K562 (cell line): Measurements from ENCODE around the gene IGSF23. TPM values are rescaled to one million over a fixed set of nuclear protein-coding genes. Genes with fewer than 3 reads are reported as not detected.

Source experiments
- ATAC-seq: fragments of 200-7000 bp; cut with Tn5 transposase; 3 replicates; pipeline ENCODE4 v1.9.1; 2020; ENCODE audit warnings: moderate library complexity
- BruUV-seq: library from RNA; stranded (reverse); fragments of 400-500 nt; replicated peaks from 2 replicates; lab custom pipeline; 2021; lab: Mats Ljungman, UMichigan
- CTCF ChIA-PET: fragments of 300-600 bp; formaldehyde crosslinking; extraction: SDS; loops from one replicate; lab custom pipeline; 2021; ENCODE audit warnings: low intra/inter-chr PET ratio; lab: Yijun Ruan, JAX
- POLR2A ChIA-PET: fragments of 300-600, 350-650 bp; sonication (Branson Sonifier 250); formaldehyde crosslinking; extraction: SDS; loops from one replicate; lab custom pipeline; 2021; ENCODE audit warnings: antibody characterized with exemption, inconsistent platforms; lab: Yijun Ruan, JAX
- DNase-seq, 4 experiments: peaks; one replicate each; pipeline versions ENCODE4 v3.0.0 to v3.0.0-alpha.2; 2011 to 2018; ENCODE audit warnings: low spot score in 3 of 4, mixed read lengths in 3 of 4; ENCODE audit errors: extremely low read depth in 1 of 4
- FAIRE-seq: peaks from 2 replicates; lab custom pipeline; 2011; peaks lifted over from hg19 to GRCh38; lab: Jason Lieb, UNC
- H2AFZ ChIP-seq: 2 replicates; pipeline ENCODE4 v1.6.0; 2011; ENCODE audit warnings: low read depth, low read length, control low read depth, inconsistent platforms
- H3K27ac ChIP-seq: fragments of 200-600 bp; 3 replicates; pipeline ENCODE4 v1.8.0; 2011; ENCODE audit warnings: low read depth, mild to moderate bottlenecking, control low read depth, inconsistent platforms, low read length, moderate library complexity, mixed read lengths; ENCODE audit errors: extremely low read depth
- H3K27me3 ChIP-seq, 2 experiments: fragments of 300-600 bp in 1 of 2; 2 replicates in 1 of 2; 3 replicates in 1 of 2; pipeline versions ENCODE4 v1.6.0 to v1.8.0; 2011; ENCODE audit warnings: inconsistent platforms in 2 of 2, low read length in 2 of 2, mild to moderate bottlenecking in 1 of 2, mixed read lengths in 1 of 2, moderate library complexity in 1 of 2; ENCODE audit not compliant: control insufficient read depth in 2 of 2, insufficient read depth in 2 of 2
- H3K36me3 ChIP-seq: fragments of 300-600 bp; 3 replicates; pipeline ENCODE4 v1.8.0; 2011; ENCODE audit warnings: mild to moderate bottlenecking, low read length, inconsistent platforms; ENCODE audit not compliant: control insufficient read depth, insufficient read depth
- H3K4me1 ChIP-seq, 2 experiments: fragments of 200-600 bp in 1 of 2; replicated peaks in 1 of 2; 2 replicates in 1 of 2; 3 replicates in 1 of 2; pipeline versions ENCODE4 v1.5.1 to v1.8.0; 2011; ENCODE audit warnings: inconsistent platforms in 2 of 2, low read length in 2 of 2, mild to moderate bottlenecking in 1 of 2, mixed read lengths in 1 of 2, moderate library complexity in 1 of 2; ENCODE audit not compliant: control insufficient read depth in 2 of 2, insufficient read depth in 2 of 2
- H3K4me2 ChIP-seq: 2 replicates; pipeline ENCODE4 v1.6.1; 2011; ENCODE audit warnings: low read length, control low read depth, inconsistent platforms, mixed read lengths; ENCODE audit not compliant: insufficient read depth
- H3K4me3 ChIP-seq: fragments of 200-600 bp; sonication (generic), shearing (Covaris generic); 2 replicates; pipeline ENCODE4 v1.5.1; 2016; ENCODE audit warnings: control low read depth, inconsistent platforms
- H3K79me2 ChIP-seq: fragments of 200-600 bp; 3 replicates; pipeline ENCODE4 v1.8.0; 2011; ENCODE audit warnings: low read length, inconsistent platforms; ENCODE audit not compliant: control insufficient read depth, insufficient read depth
- H3K9ac ChIP-seq, 2 experiments: 2 replicates each; pipeline versions ENCODE4 v1.6.0 to v1.6.1; 2011; ENCODE audit warnings: low read depth in 2 of 2, low read length in 2 of 2, control low read depth in 1 of 2, inconsistent platforms in 1 of 2, mild to moderate bottlenecking in 1 of 2, mixed read lengths in 1 of 2; ENCODE audit not compliant: insufficient read depth in 1 of 2
- H3K9me1 ChIP-seq: one replicate; pipeline ENCODE4 v1.6.0; 2011; ENCODE audit warnings: inconsistent platforms, mild to moderate bottlenecking, low read length, moderate library complexity; ENCODE audit not compliant: control insufficient read depth, insufficient read depth
- H3K9me3 ChIP-seq: replicated peaks from 2 replicates; pipeline ENCODE4 v1.5.1; 2011; ENCODE audit warnings: low read depth, low read length, inconsistent platforms; ENCODE audit not compliant: control insufficient read depth, insufficient read depth
- H4K20me1 ChIP-seq: replicated peaks from 2 replicates; pipeline ENCODE4 v1.6.1; 2011; ENCODE audit warnings: low read length, inconsistent platforms, mixed read lengths; ENCODE audit not compliant: control insufficient read depth, insufficient read depth
- MIER1 ChIP-seq: fragments of 450-650 bp; IDR thresholded peaks from 2 replicates; pipeline ENCODE4 v1.6.1; 2016; ENCODE audit warnings: antibody characterized with exemption, mild to moderate bottlenecking, low read depth
- SPI1 ChIP-seq: IDR thresholded peaks from 2 replicates; pipeline ENCODE4 v1.6.1; 2011; ENCODE audit warnings: low read depth, low read length, control low read depth, borderline replicate concordance
- TARDBP ChIP-seq: fragments of 450-650 bp; IDR thresholded peaks from 2 replicates; pipeline ENCODE4 v1.6.1; 2016
- WGBS: fragments of 100-300 bp; shearing (Covaris generic); methylation state at CpG from one replicate; pipeline ENCODE4 v1.1.6; 2016; ENCODE audit warnings: low coverage, mixed read lengths; ENCODE audit not compliant: insufficient coverage; ENCODE audit errors: missing lambda C conversion rate; 5-methylcytosine and 5-hydroxymethylcytosine counted together
- in situ Hi-C: fragments of 300-500 bp; cut with MboI; formaldehyde crosslinking; loops from 4 replicates; pipeline ENCODE4 v1.15.0; 2018; ENCODE audit warnings: inconsistent platforms, mixed read lengths
- intact Hi-C: fragments of 100-400 bp; cut with micrococcal nuclease; formaldehyde crosslinking; loops from 2 replicates; pipeline ENCODE4 v1.14.2; 2022
- polyA plus RNA-seq, 8 experiments: library from polyadenylated mRNA; depleted of rRNA in 4 of 8; stranded (reverse) in 5 of 8; unstranded in 3 of 8; fragments of >200 nt; fragmentation: Nextera tagmentation in 2 of 8; fragmentation: Illumina TruSeq in 1 of 8; extraction: Ambion mirVana in 2 of 8; extraction: Trizol in 1 of 8; gene quantifications; 2 replicates each; pipeline versions ENCODE4 v1.2.1 to v1.2.3, GENCODE V29; 2011 to 2014; ENCODE audit warnings: inconsistent platforms in 1 of 8, missing spikeins in 1 of 8
- total RNA-seq, 7 experiments: library from RNA; depleted of rRNA in 6 of 7; stranded (reverse); fragments of >200 nt in 6 of 7; fragmentation: Illumina TruSeq in 2 of 7; extraction: Trizol in 2 of 7; gene quantifications; 2 replicates each; pipeline versions ENCODE4 v1.2.1 to v1.2.3, GENCODE V29; 2011 to 2021; ENCODE audit warnings: low replicate concordance in 1 of 7
- TF ChIP-seq, protein P1 (sequence below): sonication (generic); formaldehyde crosslinking; IDR thresholded peaks from 2 replicates; pipeline ENCODE4 v1.8.1; 2023; ENCODE audit warnings: mild to moderate bottlenecking, missing genetic modification reagents, moderate library complexity
- TF ChIP-seq, protein P2 (sequence below): sonication (generic); formaldehyde crosslinking; IDR thresholded peaks from 2 replicates; pipeline ENCODE4 v1.8.1; 2022; ENCODE audit warnings: missing genetic modification reagents

The IGSF23 gene
- total and polyA plus RNA-seq, 9 of the 15 experiments (the other 6 are each of a cell fraction or from before 2014, with no cell fraction given), result not detected

DNA sequence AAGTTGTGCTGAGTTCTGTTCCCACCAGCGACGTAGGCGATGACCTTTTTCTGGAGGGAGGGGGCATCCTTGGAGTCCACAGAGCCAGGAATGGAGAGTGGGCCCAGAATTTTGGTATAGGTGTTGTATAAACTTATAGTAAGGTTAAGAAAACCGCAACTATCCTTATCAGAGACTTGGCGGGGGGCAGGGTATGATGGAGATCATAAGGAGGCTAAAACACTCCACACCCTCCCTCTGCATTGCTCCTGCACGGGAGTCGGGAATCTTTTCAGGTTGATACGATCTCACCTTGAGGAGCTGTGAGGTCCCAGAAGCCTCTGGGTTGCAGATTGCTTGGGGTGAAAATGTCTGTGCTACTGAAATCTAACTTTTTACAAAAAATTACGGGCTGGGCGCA lies 51.6 kb downstream of the IGSF23 start (continued):
- TF ChIP-seq, protein P1, sequence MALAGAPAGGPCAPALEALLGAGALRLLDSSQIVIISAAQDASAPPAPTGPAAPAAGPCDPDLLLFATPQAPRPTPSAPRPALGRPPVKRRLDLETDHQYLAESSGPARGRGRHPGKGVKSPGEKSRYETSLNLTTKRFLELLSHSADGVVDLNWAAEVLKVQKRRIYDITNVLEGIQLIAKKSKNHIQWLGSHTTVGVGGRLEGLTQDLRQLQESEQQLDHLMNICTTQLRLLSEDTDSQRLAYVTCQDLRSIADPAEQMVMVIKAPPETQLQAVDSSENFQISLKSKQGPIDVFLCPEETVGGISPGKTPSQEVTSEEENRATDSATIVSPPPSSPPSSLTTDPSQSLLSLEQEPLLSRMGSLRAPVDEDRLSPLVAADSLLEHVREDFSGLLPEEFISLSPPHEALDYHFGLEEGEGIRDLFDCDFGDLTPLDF (CRISPR knock-in tag), result no peak
- no peak for TF ChIP-seq MIER1
- TF ChIP-seq, protein P2, sequence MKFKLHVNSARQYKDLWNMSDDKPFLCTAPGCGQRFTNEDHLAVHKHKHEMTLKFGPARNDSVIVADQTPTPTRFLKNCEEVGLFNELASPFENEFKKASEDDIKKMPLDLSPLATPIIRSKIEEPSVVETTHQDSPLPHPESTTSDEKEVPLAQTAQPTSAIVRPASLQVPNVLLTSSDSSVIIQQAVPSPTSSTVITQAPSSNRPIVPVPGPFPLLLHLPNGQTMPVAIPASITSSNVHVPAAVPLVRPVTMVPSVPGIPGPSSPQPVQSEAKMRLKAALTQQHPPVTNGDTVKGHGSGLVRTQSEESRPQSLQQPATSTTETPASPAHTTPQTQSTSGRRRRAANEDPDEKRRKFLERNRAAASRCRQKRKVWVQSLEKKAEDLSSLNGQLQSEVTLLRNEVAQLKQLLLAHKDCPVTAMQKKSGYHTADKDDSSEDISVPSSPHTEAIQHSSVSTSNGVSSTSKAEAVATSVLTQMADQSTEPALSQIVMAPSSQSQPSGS (CRISPR knock-in tag), result no peak

DNA sequence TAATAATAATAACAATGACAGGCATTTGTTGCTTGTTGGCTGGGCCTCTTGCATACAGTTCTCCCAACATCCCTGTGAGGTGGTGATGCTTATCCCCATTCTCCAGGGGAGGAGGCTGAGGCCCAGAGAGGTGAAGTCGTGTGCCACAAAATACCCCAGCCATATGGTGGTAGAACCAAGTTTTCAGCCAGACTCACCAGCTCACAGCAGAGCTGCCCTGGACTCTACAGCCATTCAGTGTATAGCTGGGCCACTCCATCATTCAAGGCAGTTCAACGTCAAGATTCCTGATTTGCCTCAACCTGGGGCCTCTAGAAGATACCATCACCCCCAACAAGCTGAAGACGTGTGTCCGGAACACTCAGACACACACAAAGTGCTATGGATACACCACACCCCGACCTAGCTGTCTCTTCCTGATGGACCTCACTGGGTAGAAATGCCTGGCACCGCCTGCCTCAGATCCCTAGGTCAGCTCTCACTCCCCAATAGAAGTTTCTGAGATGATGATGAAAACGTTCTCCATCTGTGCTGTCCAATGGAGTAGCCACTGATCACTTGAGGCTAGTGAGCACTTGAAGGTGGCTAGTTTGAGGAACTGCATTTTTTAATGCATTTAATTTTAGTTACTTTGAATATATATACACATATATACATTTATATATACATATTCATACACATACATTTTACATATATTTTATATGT lies 53.6 kb downstream of the IGSF23 start:
- TF ChIP-seq SPI1, result 0 out of 2 replicates have a peak, but pooled peaks have one; percentile 32
- TF ChIP-seq TARDBP, result no peak
- in situ Hi-C loops, result no loop called here
- Histone ChIP-seq H3K9ac (no peak overlapping the region), H3K36me3 (peaks cover 5% of the 10 kb centered on the region; the same call in 2 of the 3 replicates), H4K20me1 (no peaks in the 10 kb centered on the region), H2AFZ (0 out of 2 replicates have a peak overlapping the region, but pooled peaks have one; percentile 7), H3K9me1 (no peaks in the 10 kb centered on the region), H3K9me3 (no peaks in the 10 kb centered on the region), H3K27me3 (no peaks in the 10 kb centered on the region), H3K79me2 (no peaks in the 10 kb centered on the region), H3K4me1 (peaks cover 0 to 5% of the 10 kb centered on the region in 2 experiments; a peak in 4 of 5 replicates), H3K27ac (no peak overlapping the region), H3K4me2 (no peak overlapping the region), H3K4me3 (no peak overlapping the region)
- BruUV-seq, result no TSS peak
- intact Hi-C loops, result no loop called here
- POLR2A ChIA-PET, result interaction anchor here (0.6 kb wide), 1 partner anchor 90 kb away, joined by 3 read pairs; no protein-coding TSS in a partner anchor
- 33% methylated on average over 7 of the region's 7 CpGs for WGBS
- peak in 1 of 4 experiments; percentile 27 for DNase-seq
- CTCF ChIA-PET, result no interaction called here
- FAIRE-seq, result no peak
- peak; percentile 21; the same call in 1 of the 3 replicates for ATAC-seq
